ENCODE data around the gene COQ8B. TPM values are rescaled to one million over a fixed set of nuclear protein-coding genes. Genes with fewer than 3 reads are reported as not detected.
A peak's percentile ranks its signal among the peaks of the same experiment; 100 is the strongest.
"Not testable (repeated sequence)": the region's sequence is repeated elsewhere in the genome, so short reads cannot be mapped to it uniquely, and the experiment has no call there.

Gene COQ8B
- 10 to 100 TPM; 23.0 to 40.2 (median 32.6) TPM for total RNA-seq
- polyA plus RNA-seq: 10 to 100 TPM; 18.4 to 33.8 (median 21.1) TPM
- long read RNA-seq, donor 1: 0 reads
- long read RNA-seq, donor 2, partial matches to known transcripts: 0 of 2 reads
- long read RNA-seq, donor 2, other reads (novel, unspliced or antisense): 0 of 2 reads

DNA sequence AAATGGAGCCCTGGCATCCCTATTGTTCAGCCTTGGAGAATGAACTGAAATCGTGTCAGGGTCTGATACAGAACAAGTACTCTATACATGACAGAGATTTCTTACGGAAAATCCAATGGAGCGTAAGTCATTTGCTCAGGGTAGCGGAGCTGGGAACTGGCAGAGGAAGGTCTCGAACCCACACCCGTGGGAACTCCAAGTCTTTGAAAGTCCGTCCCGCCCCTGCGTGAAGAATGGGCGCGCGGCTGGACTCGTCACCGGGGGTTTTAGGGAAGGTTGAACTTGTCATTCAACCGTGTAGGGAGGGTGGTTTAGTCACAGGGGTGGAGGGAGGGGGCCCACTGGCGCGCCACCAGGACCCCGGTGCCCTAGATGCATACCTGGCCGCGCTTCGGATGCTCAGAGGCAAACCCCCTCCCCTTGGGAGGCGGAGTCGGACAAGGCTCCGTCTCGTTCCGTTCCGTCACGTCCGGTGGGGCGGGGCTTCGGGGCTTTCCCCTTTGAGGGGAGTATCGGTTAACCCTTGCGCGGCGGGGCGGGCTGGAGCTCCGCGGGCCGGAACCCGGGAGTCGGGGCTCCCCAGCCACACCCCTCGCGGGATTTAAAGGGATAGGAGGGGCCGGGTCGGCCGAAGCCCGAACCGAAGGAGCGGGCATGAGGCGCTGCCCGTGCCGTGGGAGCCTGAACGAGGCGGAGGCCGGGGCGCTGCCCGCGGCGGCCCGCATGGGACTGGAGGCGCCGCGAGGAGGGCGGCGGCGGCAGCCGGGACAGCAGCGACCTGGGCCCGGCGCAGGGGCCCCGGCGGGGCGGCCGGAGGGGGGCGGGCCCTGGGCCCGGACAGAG, at the start of gene COQ8B, which contains the start of gene ITPKC:
TSS of gene COQ8B (minus strand) at position 405 of the 843 bp plus-strand sequence. CDS start 2,254 bp downstream, outside the sequence.
TSS of gene ITPKC (plus strand) at position 631 of the 843 bp plus-strand sequence. CDS start at position 655, 24 bp downstream.
- 0 to 1% (median 0%) methylated on average over 29 to 76 of the region's 76 CpGs for WGBS, 5 donors
- Histone ChIP-seq H3K4me3 (peak within 1 kb of the TSS; percentile 69 to 84 (median 74)), H3K4me1 (peaks cover 44 to 94% (median 70%) of the 10 kb centered on the region in 6 donors), H3K36me3 (peaks cover 0 to 16% (median 5%) of the 10 kb centered on the region in 6 donors), H3K9me3 (no peaks in the 10 kb centered on the region), H3K27ac (peak within 1 kb of the TSS; percentile 78 to 96 (median 92)), H3K27me3 (replicated peaks in 1 of 7) (no peaks in the 10 kb centered on the region)
- TF ChIP-seq, protein P1, sequence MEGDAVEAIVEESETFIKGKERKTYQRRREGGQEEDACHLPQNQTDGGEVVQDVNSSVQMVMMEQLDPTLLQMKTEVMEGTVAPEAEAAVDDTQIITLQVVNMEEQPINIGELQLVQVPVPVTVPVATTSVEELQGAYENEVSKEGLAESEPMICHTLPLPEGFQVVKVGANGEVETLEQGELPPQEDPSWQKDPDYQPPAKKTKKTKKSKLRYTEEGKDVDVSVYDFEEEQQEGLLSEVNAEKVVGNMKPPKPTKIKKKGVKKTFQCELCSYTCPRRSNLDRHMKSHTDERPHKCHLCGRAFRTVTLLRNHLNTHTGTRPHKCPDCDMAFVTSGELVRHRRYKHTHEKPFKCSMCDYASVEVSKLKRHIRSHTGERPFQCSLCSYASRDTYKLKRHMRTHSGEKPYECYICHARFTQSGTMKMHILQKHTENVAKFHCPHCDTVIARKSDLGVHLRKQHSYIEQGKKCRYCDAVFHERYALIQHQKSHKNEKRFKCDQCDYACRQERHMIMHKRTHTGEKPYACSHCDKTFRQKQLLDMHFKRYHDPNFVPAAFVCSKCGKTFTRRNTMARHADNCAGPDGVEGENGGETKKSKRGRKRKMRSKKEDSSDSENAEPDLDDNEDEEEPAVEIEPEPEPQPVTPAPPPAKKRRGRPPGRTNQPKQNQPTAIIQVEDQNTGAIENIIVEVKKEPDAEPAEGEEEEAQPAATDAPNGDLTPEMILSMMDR (IDR thresholded peaks at IDR 0.05 in 8 of 11, conservative IDR thresholded peaks at IDR 0.05 in 3 of 11): peak in 8 of 11 experiments; percentile 19 to 50 (median 38)
- TF ChIP-seq POLR2A (IDR thresholded peaks at IDR 0.05) (peak in 1 of 3 donors; percentile 8), POLR2AphosphoS5 (IDR thresholded peaks at IDR 0.05) (peak; percentile 87 to 91 (median 91))
- intact Hi-C loops (cut with DNase I; ENCODE audit: low total_unique reads): no loop called here
- DNase-seq: peak; percentile 100

DNA sequence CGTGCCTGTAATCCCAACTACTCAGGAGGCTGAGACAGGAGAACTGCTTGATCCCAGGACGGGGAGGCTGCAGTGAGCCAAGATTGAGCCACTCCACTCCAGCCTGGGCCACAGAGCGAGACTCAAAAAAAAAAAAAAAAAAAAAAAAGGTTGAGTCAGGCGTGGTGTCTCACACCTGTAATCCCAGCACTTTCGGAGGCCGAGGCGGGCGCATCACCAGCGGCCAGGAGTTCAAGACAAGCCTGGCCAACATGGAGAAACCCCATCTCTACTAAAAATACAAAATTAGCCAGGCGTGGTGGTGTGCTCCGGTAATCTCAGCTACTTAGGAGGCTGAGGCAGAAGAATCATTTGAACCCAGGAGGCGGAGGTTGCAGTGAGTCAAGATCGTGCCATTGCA, 49.7 kb upstream of the COQ8B start:
- Histone ChIP-seq H3K36me3 (peaks cover 17 to 97% (median 57%) of the 10 kb centered on the region in 6 donors), H3K4me1 (peaks cover 0 to 43% (median 25%) of the 10 kb centered on the region in 6 donors), H3K27ac (peak overlapping the region in 3 of 8 donors; percentile 55 to 83 (median 78))
- intact Hi-C loops (cut with DNase I; ENCODE audit: low total_unique reads); H3K9me3 ChIP-seq; H3K4me3 ChIP-seq; H3K27me3 ChIP-seq (replicated peaks in 1 of 7); DNase-seq: not testable (repeated sequence)
- WGBS, 5 donors: 94 to 98% (median 95%) methylated on average over 13 of the region's 13 CpGs

DNA sequence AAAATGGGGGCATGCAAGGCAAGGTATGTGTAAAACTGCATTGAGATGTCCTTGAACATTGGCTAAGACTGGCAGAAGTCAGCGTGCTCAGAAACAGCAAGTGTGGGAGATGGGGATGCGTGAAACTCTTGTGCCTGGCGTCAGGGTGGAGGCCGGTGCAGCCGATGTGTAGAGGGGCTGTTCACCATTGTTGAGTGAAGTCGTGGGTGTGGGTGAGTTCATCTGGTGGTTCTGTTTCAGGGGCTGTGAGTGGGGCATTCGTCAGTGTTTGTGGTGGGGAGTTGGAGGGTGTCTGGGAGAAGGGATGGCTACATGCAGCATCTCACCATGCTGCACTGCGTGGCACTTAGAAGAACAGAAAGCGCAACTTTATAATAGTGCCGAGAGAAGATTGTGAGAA, 47.3 kb upstream of the COQ8B start:
- intact Hi-C loops (cut with DNase I; ENCODE audit: low total_unique reads): no loop called here

DNA sequence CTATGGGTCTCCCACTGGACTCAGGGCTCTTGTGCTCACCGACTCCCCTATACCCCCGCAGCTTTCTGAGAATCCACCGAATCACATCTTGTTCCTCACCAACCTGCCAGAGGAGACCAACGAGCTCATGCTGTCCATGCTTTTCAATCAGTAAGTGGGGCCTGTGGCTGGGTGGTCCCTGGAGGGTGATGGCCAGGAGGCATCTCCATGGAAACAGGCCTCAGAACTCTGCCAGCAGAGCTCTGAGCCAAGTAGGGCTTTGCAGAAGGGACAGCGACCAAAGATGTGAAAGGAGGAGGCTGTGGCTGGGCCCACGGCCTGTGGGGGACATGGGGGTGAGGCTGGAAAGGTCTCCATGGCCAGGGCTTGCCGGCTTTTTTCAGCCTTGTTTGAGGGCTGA, 46.8 kb upstream of the COQ8B start:
- H3K36me3 ChIP-seq: peaks cover 17 to 100% (median 86%) of the 10 kb centered on the region in 6 donors
- no peaks in the 10 kb centered on the region for H3K27me3 ChIP-seq (replicated peaks in 1 of 7)
- intact Hi-C loops (cut with DNase I; ENCODE audit: low total_unique reads): no loop called here
- WGBS, 5 donors: 89 to 95% (median 94%) methylated on average over 4 to 7 of the region's 7 CpGs
- TF ChIP-seq, protein P1 (IDR thresholded peaks at IDR 0.05 in 8 of 11, conservative IDR thresholded peaks at IDR 0.05 in 3 of 11): no peak
- TF ChIP-seq POLR2AphosphoS5 (IDR thresholded peaks at IDR 0.05) (no peak), POLR2A (IDR thresholded peaks at IDR 0.05) (no peak)
- H3K4me3 ChIP-seq: no peak overlapping the region
- DNase-seq: no peak
- peaks cover 0 to 72% (median 36%) of the 10 kb centered on the region in 6 donors for H3K4me1 ChIP-seq
- H3K27ac ChIP-seq: peak overlapping the region in 6 of 8 donors; percentile 73 to 83 (median 76)
- H3K9me3 ChIP-seq: no peaks in the 10 kb centered on the region

More for the DNA sequence above, 47.3 kb upstream of the COQ8B start:
- peaks cover 17 to 100% (median 82%) of the 10 kb centered on the region in 6 donors for H3K36me3 ChIP-seq
- TF ChIP-seq POLR2AphosphoS5 (IDR thresholded peaks at IDR 0.05): peak in 2 of 3 donors; percentile 4 to 22
- TF ChIP-seq POLR2A (IDR thresholded peaks at IDR 0.05): no peak
- TF ChIP-seq, protein P1 (IDR thresholded peaks at IDR 0.05 in 8 of 11, conservative IDR thresholded peaks at IDR 0.05 in 3 of 11): no peak
- no peaks in the 10 kb centered on the region for H3K9me3 ChIP-seq
- no peak overlapping the region for H3K4me3 ChIP-seq
- H3K27ac ChIP-seq: peak overlapping the region in 6 of 8 donors; percentile 73 to 83 (median 76)
- DNase-seq: no peak
- H3K27me3 ChIP-seq (replicated peaks in 1 of 7): no peaks in the 10 kb centered on the region
- 85 to 90% (median 87%) methylated on average over 10 of the region's 10 CpGs for WGBS, 5 donors
- H3K4me1 ChIP-seq: peaks cover 0 to 68% (median 35%) of the 10 kb centered on the region in 6 donors
